ENCODE data around the gene CHTF18. TPM values are rescaled to one million over a fixed set of nuclear protein-coding genes. Genes with fewer than 3 reads are reported as not detected.
"Not testable (repeated sequence)": the region's sequence is repeated elsewhere in the genome, so short reads cannot be mapped to it uniquely, and the experiment has no call there.

CHTF18 gene
- total RNA-seq = 100 to 1,000 TPM in 1 of 2 donors, 10 to 100 TPM in 1; 98.7 to 116 TPM

GRCh38 chr16:788399-789126 is at the start of gene CHTF18:
Gene CHTF18, plus strand, starts transcription at chr16:788620. Its CDS starts 65 bp downstream, at chr16:788685.
- peak; percentile 94 to 96 for ATAC-seq
- peak; percentile 95 for DNase-seq (ENCODE audit: low spot score in 2 of 2)
- Mint-ChIP-seq H3K36me3 (peaks cover 11 to 13% of the 10 kb centered on the region in 2 donors), H3K9me3 (no peaks in the 10 kb centered on the region), H3K27ac (peak within 1 kb of the TSS; percentile 84 to 93)

- no peak for ATAC-seq
- DNase-seq (ENCODE audit: low spot score in 2 of 2) = no peak
- H3K36me3 Mint-ChIP-seq = peaks cover 10 to 27% of the 10 kb centered on the region in 2 donors
- H3K27ac Mint-ChIP-seq = peak overlapping the region; percentile 50 to 85
- H3K9me3 Mint-ChIP-seq = no peaks in the 10 kb centered on the region
These were observed 48.6 kb upstream of the CHTF18 start for GRCh38 chr16:739560-740458.

- no peak for DNase-seq (ENCODE audit: low spot score in 2 of 2)
- H3K36me3 Mint-ChIP-seq = peaks cover 8 to 24% of the 10 kb centered on the region in 2 donors
- ATAC-seq = peak in 1 of 2 donors; percentile 5
- no peaks in the 10 kb centered on the region for H3K9me3 Mint-ChIP-seq
- peak overlapping the region in 1 of 2 donors; percentile 85 for H3K27ac Mint-ChIP-seq
These were observed 48.0 kb upstream of the CHTF18 start for GRCh38 chr16:740459-740763.

GRCh38 chr16:740764-741505 is 47.5 kb upstream of the CHTF18 start, which contains the start of gene CIAO3:
Gene CIAO3, minus strand, starts transcription at chr16:740997. Its CDS starts 12 bp downstream, at chr16:740985.
- peaks cover 5 to 21% of the 10 kb centered on the region in 2 donors for H3K36me3 Mint-ChIP-seq
- peak within 1 kb of the TSS; percentile 50 to 85 for H3K27ac Mint-ChIP-seq
- no peaks in the 10 kb centered on the region for H3K9me3 Mint-ChIP-seq
- ATAC-seq = peak; percentile 72 to 77
- peak; percentile 95 to 97 for DNase-seq (ENCODE audit: low spot score in 2 of 2)

- Mint-ChIP-seq H3K9me3 (no peaks in the 10 kb centered on the region), H3K36me3 (peaks cover 5 to 16% of the 10 kb centered on the region in 2 donors), H3K27ac (peak overlapping the region; percentile 50 to 85)
- DNase-seq (ENCODE audit: low spot score in 2 of 2) (no peak), ATAC-seq (no peak)
These were observed 46.3 kb upstream of the CHTF18 start for GRCh38 chr16:741986-742629.

- not testable (repeated sequence) for H3K36me3 Mint-ChIP-seq, H3K9me3 Mint-ChIP-seq
These were observed 45.5 kb upstream of the CHTF18 start for GRCh38 chr16:742894-743293.

GRCh38 chr16:743794-744500 is 44.5 kb upstream of the CHTF18 start:
- Mint-ChIP-seq H3K36me3 (peaks cover 0 to 6% of the 10 kb centered on the region in 2 donors), H3K9me3 (no peaks in the 10 kb centered on the region), H3K27ac (no peak overlapping the region)
- no peak for DNase-seq (ENCODE audit: low spot score in 2 of 2)
- ATAC-seq = no peak

More at GRCh38 chr16:742894-743293, 45.5 kb upstream of the CHTF18 start:
- H3K27ac Mint-ChIP-seq = peak overlapping the region in 1 of 2 donors; percentile 22
- not testable (repeated sequence) for DNase-seq (ENCODE audit: low spot score in 2 of 2); ATAC-seq

GRCh38 chr16:745739-746138 is 42.7 kb upstream of the CHTF18 start:
- DNase-seq (ENCODE audit: low spot score in 2 of 2) = no peak

GRCh38 chr16:746637-747036 is 41.8 kb upstream of the CHTF18 start:
- H3K36me3 Mint-ChIP-seq = no peaks in the 10 kb centered on the region
- ATAC-seq = no peak
- DNase-seq (ENCODE audit: low spot score in 2 of 2) = no peak
- no peak overlapping the region for H3K27ac Mint-ChIP-seq
- H3K9me3 Mint-ChIP-seq = no peaks in the 10 kb centered on the region

More at GRCh38 chr16:745739-746138, 42.7 kb upstream of the CHTF18 start:
- ATAC-seq = no peak
- Mint-ChIP-seq H3K9me3 (no peaks in the 10 kb centered on the region), H3K36me3 (no peaks in the 10 kb centered on the region), H3K27ac (no peak overlapping the region)

GRCh38 chr16:747978-748746 is 40.3 kb upstream of the CHTF18 start:
- Mint-ChIP-seq H3K9me3 (no peaks in the 10 kb centered on the region), H3K27ac (no peak overlapping the region), H3K36me3 (no peaks in the 10 kb centered on the region)
- DNase-seq (ENCODE audit: low spot score in 2 of 2) (no peak), ATAC-seq (no peak)

GRCh38 chr16:749010-749409 is 39.4 kb upstream of the CHTF18 start:
- no peak for DNase-seq (ENCODE audit: low spot score in 2 of 2)
- no peak for ATAC-seq
- Mint-ChIP-seq H3K36me3 (no peaks in the 10 kb centered on the region), H3K27ac (no peak overlapping the region), H3K9me3 (no peaks in the 10 kb centered on the region)

GRCh38 chr16:750485-750884 is 37.9 kb upstream of the CHTF18 start:
- Mint-ChIP-seq H3K36me3 (no peaks in the 10 kb centered on the region), H3K27ac (no peak overlapping the region)

GRCh38 chr16:751152-752006 is 37.0 kb upstream of the CHTF18 start:
- DNase-seq (ENCODE audit: low spot score in 2 of 2) (no peak), ATAC-seq (no peak)
- Mint-ChIP-seq H3K36me3 (peaks cover 0 to 2% of the 10 kb centered on the region in 2 donors), H3K9me3 (no peaks in the 10 kb centered on the region), H3K27ac (no peak overlapping the region)

More at GRCh38 chr16:750485-750884, 37.9 kb upstream of the CHTF18 start:
- ATAC-seq (no peak), DNase-seq (ENCODE audit: low spot score in 2 of 2) (no peak)
- H3K9me3 Mint-ChIP-seq = no peaks in the 10 kb centered on the region

GRCh38 chr16:752007-752312 is 36.5 kb upstream of the CHTF18 start:
- H3K27ac Mint-ChIP-seq = no peak overlapping the region
- peaks cover 0 to 6% of the 10 kb centered on the region in 2 donors for H3K36me3 Mint-ChIP-seq
- ATAC-seq (no peak), DNase-seq (ENCODE audit: low spot score in 2 of 2) (no peak)
- no peaks in the 10 kb centered on the region for H3K9me3 Mint-ChIP-seq
